SK-N-MC (cell line): ENCODE results near the gene ANKRD31.

Experiments
- EZH2 ChIP-seq: fragments of 200-600 bp; sonication (generic); IDR thresholded peaks from one replicate; pipeline ENCODE4 v1.6.1; 2017; ENCODE audit warnings: antibody characterized with exemption
- POLR2AphosphoS5 ChIP-seq: IDR thresholded peaks from 2 replicates; pipeline ENCODE4 v1.6.1; 2012; ENCODE audit warnings: mild to moderate bottlenecking, low read depth, low read length, borderline replicate concordance

- TF ChIP-seq EZH2: no peak
- TF ChIP-seq POLR2AphosphoS5: no peak
These were observed 11.2 kb downstream of the ANKRD31 start for GRCh38 chr5:75225506-75225905.
